Right lobe of liver (tissue), 6 donors: Measurements from ENCODE around the gene UPB1. TPM values are rescaled to one million over a fixed set of nuclear protein-coding genes. Genes with fewer than 3 reads are reported as not detected.

Source experiments
- ATAC-seq, 4 donors: fragments of 200-7000 bp; cut with Tn5 transposase; one replicate each; pipeline ENCODE4 v1.9.1; 2020; ENCODE audit warnings: mild to moderate bottlenecking in 4 of 4, moderate library complexity in 4 of 4
- DNase-seq, 3 donors: peaks; one replicate each; pipeline ENCODE4 v3.0.0-alpha.2; 2020
- H3K27ac ChIP-seq, 3 donors: fragments of 200-600 bp; one replicate each; pipeline ENCODE4 v1.8.0; 2022
- H3K27me3 ChIP-seq, 2 donors: fragments of 200-600 bp; one replicate each; pipeline ENCODE4 v1.8.0; 2022
- H3K36me3 ChIP-seq, 4 donors: fragments of 200-600 bp; sonication (generic) in 1 of 4; one replicate each; pipeline versions ENCODE4 v1.5.1 to v1.8.0; 2017 to 2022; ENCODE audit warnings: control low read depth in 1 of 4
- H3K4me1 ChIP-seq, 4 donors: fragments of 200-600 bp; sonication (generic) in 1 of 4; one replicate each; pipeline versions ENCODE4 v1.5.1 to v1.8.0; 2017 to 2022; ENCODE audit warnings: control low read depth in 1 of 4
- H3K4me3 ChIP-seq, 3 donors: fragments of 200-600 bp; one replicate each; pipeline ENCODE4 v1.8.0; 2022
- H3K9me3 ChIP-seq, 4 donors: fragments of 200-600 bp; sonication (generic) in 1 of 4; one replicate each; pipeline versions ENCODE4 v1.5.1 to v1.8.0; 2017 to 2022; ENCODE audit warnings: control low read depth in 1 of 4
- POLR2A ChIP-seq: fragments of 450-650 bp; IDR thresholded peaks from one replicate; pipeline ENCODE4 v1.6.1; 2017; ENCODE audit warnings: antibody characterized with exemption, mild to moderate bottlenecking
- WGBS: methylation state at CpG from one replicate; pipeline ENCODE4 v1.1.6; 2018; ENCODE audit warnings: low coverage, low lambda C conversion rate; ENCODE audit not compliant: insufficient coverage; ENCODE audit errors: missing lambda C conversion rate; 5-methylcytosine and 5-hydroxymethylcytosine counted together
- intact Hi-C, 2 donors: fragments of 100-400 bp; cut with DNase I; formaldehyde crosslinking; loops; one replicate each; pipeline versions ENCODE4 v1.11.2 to v1.14.1; 2022
- total RNA-seq, 6 experiments: library from RNA; depleted of rRNA in 2 of 6; stranded (reverse); fragments of >200 nt in 2 of 6; fragmentation: NEBNext Ultra II Directional in 3 of 6; extraction: Animal tissue kit (Norgen Biotek cat#: 25700) in 3 of 6; gene quantifications; one replicate each; pipeline versions ENCODE4 v1.1.0 to v1.2.4, GENCODE V29; 2016 to 2023
- TF ChIP-seq, protein P1 (sequence below), 4 donors: fragments of 200-600 bp in 3 of 4; fragments of 450-650 bp in 1 of 4; IDR thresholded peaks; one replicate each; pipeline versions ENCODE4 v1.5.1 to v1.8.0; 2016 to 2022; ENCODE audit warnings: antibody characterized with exemption in 4 of 4, mild to moderate bottlenecking in 2 of 4
- donor health status: DM: no; HTN: yes; CAD: no.
- donor health status: DM: no; HTN: no; CAD: no.
- donor health status: DM: no; HTN: no; CAD: no.
- donor health status: DM: no; HTN: yes; CAD: no.
- donor health status: DM: no; HTN: yes; CAD: no.

Gene UPB1
- total RNA-seq, 6 experiments from 2014 or later = 50.6 to 169 (median 100) TPM

DNA sequence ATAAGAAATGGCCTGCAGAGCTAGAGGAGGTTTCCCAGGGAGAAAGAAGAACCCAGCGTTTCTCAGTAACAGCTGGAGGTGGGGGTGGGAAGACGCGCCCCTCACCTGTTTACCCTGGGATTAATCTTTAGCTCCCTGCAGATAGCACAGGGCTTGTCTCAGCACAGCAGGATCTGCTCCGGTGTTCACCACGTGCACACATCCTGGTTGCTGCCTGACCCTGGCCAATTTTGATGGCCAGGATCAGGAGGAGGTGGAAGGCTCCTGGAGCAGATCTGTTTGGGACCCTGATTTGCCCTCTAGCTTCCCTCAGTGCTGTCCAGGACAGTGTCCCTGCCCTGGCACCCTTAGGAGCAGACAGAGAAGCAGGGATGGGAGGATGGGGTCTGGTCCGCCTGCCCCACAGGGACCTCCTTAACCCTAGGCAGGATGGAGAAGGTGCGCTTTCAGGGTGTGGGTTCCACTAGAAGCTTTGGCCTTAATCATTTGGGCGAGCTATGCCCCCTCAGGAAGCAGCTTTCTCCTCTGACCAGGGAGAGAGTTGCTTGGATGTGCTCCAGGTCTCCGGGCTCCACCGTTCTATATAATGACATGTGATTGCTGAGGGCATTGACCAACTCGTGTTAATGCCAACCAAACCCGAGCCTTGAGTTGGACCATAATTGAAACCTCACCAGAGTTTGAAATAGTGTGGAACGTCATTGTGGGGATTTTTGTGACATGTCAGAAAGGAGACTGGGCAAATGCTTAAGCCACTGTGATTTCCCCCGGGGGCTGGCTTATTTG lies 19.3 kb downstream of the UPB1 start:
- H3K36me3 ChIP-seq = peaks cover 0 to 40% (median 16%) of the 10 kb centered on the region in 4 donors
- ATAC-seq = peak; percentile 69 to 83 (median 80)
- intact Hi-C loops = no loop called here
- peak overlapping the region; percentile 62 to 79 (median 63) for H3K27ac ChIP-seq
- peak; percentile 81 to 93 (median 91) for DNase-seq
- H3K9me3 ChIP-seq = no peaks in the 10 kb centered on the region
- no peaks in the 10 kb centered on the region for H3K27me3 ChIP-seq
- H3K4me1 ChIP-seq = peaks cover 0 to 98% (median 44%) of the 10 kb centered on the region in 4 donors
- WGBS = 22% methylated on average over 8 of the region's 14 CpGs
- TF ChIP-seq, protein P1, sequence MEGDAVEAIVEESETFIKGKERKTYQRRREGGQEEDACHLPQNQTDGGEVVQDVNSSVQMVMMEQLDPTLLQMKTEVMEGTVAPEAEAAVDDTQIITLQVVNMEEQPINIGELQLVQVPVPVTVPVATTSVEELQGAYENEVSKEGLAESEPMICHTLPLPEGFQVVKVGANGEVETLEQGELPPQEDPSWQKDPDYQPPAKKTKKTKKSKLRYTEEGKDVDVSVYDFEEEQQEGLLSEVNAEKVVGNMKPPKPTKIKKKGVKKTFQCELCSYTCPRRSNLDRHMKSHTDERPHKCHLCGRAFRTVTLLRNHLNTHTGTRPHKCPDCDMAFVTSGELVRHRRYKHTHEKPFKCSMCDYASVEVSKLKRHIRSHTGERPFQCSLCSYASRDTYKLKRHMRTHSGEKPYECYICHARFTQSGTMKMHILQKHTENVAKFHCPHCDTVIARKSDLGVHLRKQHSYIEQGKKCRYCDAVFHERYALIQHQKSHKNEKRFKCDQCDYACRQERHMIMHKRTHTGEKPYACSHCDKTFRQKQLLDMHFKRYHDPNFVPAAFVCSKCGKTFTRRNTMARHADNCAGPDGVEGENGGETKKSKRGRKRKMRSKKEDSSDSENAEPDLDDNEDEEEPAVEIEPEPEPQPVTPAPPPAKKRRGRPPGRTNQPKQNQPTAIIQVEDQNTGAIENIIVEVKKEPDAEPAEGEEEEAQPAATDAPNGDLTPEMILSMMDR (IDR thresholded peaks at IDR 0.05) = no peak
- no peak for TF ChIP-seq POLR2A
- no peak overlapping the region for H3K4me3 ChIP-seq

- H3K27me3 ChIP-seq = no peaks in the 10 kb centered on the region
- H3K36me3 ChIP-seq = peaks cover 0 to 40% (median 17%) of the 10 kb centered on the region in 4 donors
- ATAC-seq (no peak), DNase-seq (no peak)
- no peaks in the 10 kb centered on the region for H3K9me3 ChIP-seq
- H3K4me1 ChIP-seq = peaks cover 0 to 99% (median 45%) of the 10 kb centered on the region in 4 donors
- intact Hi-C loops = no loop called here
- no peak for TF ChIP-seq POLR2A
- TF ChIP-seq, protein P1 (IDR thresholded peaks at IDR 0.05) = no peak
- H3K4me3 ChIP-seq = no peak overlapping the region
- peak overlapping the region; percentile 62 to 79 (median 63) for H3K27ac ChIP-seq
- no CpG with 5 or more reads among the region's 8 CpGs for WGBS
These were observed 19.9 kb downstream of the UPB1 start for GRCh38 chr22:24515027-24515338.

DNA sequence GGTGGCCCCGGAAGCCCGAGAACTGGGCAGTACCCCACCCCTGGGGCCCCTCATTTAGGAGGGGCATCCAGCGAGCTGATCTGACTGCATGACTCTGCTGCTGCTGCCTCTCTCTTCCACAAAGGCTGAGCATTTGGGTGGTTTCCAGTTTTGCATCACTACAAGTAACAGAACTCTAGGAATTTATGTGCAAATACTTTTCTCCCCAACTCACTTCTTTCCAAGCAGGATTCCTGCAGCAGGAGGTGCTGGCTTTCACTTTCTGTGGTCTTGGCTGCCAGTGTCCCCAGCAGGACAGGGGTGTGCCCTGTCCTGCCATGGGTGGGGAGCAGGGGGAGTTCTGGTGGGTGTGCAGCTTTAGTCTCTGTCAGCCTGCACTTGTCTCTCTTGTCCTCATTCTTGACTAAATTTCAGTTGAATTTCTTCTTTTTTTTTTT lies 21.2 kb downstream of the UPB1 start:
- no peak for TF ChIP-seq POLR2A
- TF ChIP-seq, protein P1 (IDR thresholded peaks at IDR 0.05) = no peak
- Histone ChIP-seq H3K4me3 (no peak overlapping the region), H3K9me3 (no peaks in the 10 kb centered on the region), H3K27ac (peak overlapping the region; percentile 11 to 41 (median 22)), H3K4me1 (peaks cover 0 to 99% (median 43%) of the 10 kb centered on the region in 4 donors), H3K27me3 (no peaks in the 10 kb centered on the region), H3K36me3 (peaks cover 0 to 44% (median 18%) of the 10 kb centered on the region in 4 donors)
- 20% methylated on average over 2 of the region's 3 CpGs for WGBS
- intact Hi-C loops = no loop called here
- ATAC-seq (peak in 1 of 4 donors; percentile 2), DNase-seq (peak in 1 of 3 donors; percentile 47)

- intact Hi-C loops = no loop called here
- H3K9me3 ChIP-seq = no peaks in the 10 kb centered on the region
- peaks cover 0 to 44% (median 18%) of the 10 kb centered on the region in 4 donors for H3K36me3 ChIP-seq
- peak overlapping the region in 2 of 3 donors; percentile 37 to 41 for H3K27ac ChIP-seq
- DNase-seq = no peak
- 63% methylated on average over 2 of the region's 2 CpGs for WGBS
- no peak for ATAC-seq
- H3K27me3 ChIP-seq = no peaks in the 10 kb centered on the region
- H3K4me1 ChIP-seq = peaks cover 0 to 93% (median 38%) of the 10 kb centered on the region in 4 donors
- H3K4me3 ChIP-seq = no peak overlapping the region
- TF ChIP-seq POLR2A = no peak
- TF ChIP-seq, protein P1 (IDR thresholded peaks at IDR 0.05) = no peak
These were observed 22.3 kb downstream of the UPB1 start for GRCh38 chr22:24517446-24517845.
